ENCODE measurements around the gene ABCC5.

The ABCC5 gene

GRCh38 chr3:184037816-184038215, 20.1 kb upstream of the ABCC5 start:
- no peak overlapping the region for H3K4me2 ChIP-seq (ENCODE audit: low read length)
- no peak overlapping the region for H3K4ac ChIP-seq (ENCODE audit: low read depth, low read length)
- WGBS (ENCODE audit: extremely low coverage, insufficient coverage, insufficient read length), result no CpG with 5 or more reads among the region's 7 CpGs
- no peak overlapping the region for H4K12ac ChIP-seq (ENCODE audit: low read depth, low read length)
- no peak overlapping the region for H3K23ac ChIP-seq (ENCODE audit: low read length)
- H3K9me3 ChIP-seq (ENCODE audit: insufficient read depth, low read depth, low read length), result peaks cover 2% of the 10 kb centered on the region
- H3K9ac ChIP-seq (ENCODE audit: low read length), result no peak overlapping the region
- no peaks in the 10 kb centered on the region for H3K4me1 ChIP-seq (ENCODE audit: control insufficient read depth in 1 of 2, insufficient read depth in 2 of 2, low read length in 2 of 2)
- H4K91ac ChIP-seq (ENCODE audit: low read depth, low read length), result no peak overlapping the region
- no peak overlapping the region for H3K4me3 ChIP-seq (ENCODE audit: low read depth, low read length)
- peak in 1 of 2 donors; percentile 21 for DNase-seq
- H3K79me1 ChIP-seq (ENCODE audit: low read length), result no peaks in the 10 kb centered on the region
- H2BK12ac ChIP-seq (ENCODE audit: low read length), result no peak overlapping the region
- no peak overlapping the region for H3K27ac ChIP-seq (ENCODE audit: low read depth, low read length)
- no peak overlapping the region for H3K18ac ChIP-seq (ENCODE audit: low read length)
- no peaks in the 10 kb centered on the region for H3K36me3 ChIP-seq (ENCODE audit: control insufficient read depth in 1 of 2, insufficient read depth in 2 of 2, low read length in 2 of 2)
- no peak overlapping the region for H2AK5ac ChIP-seq (ENCODE audit: low read length)
- H2BK5ac ChIP-seq (ENCODE audit: low read depth, low read length, poor library complexity), result no peak overlapping the region
- H3K27me3 ChIP-seq (ENCODE audit: insufficient read depth, low read length), result no peaks in the 10 kb centered on the region
- H4K8ac ChIP-seq (ENCODE audit: low read depth, low read length), result no peak overlapping the region
- no peak overlapping the region for H2AFZ ChIP-seq (ENCODE audit: insufficient read depth, low read length, poor library complexity)
- no peak overlapping the region for H2BK120ac ChIP-seq (ENCODE audit: insufficient read depth, low read length, poor library complexity)
- no peaks in the 10 kb centered on the region for H3K79me2 ChIP-seq (ENCODE audit: control insufficient read depth, insufficient read depth, low read length, poor library complexity)
- H3K14ac ChIP-seq (ENCODE audit: low read length), result no peak overlapping the region

- H2BK120ac ChIP-seq (ENCODE audit: insufficient read depth, low read length, poor library complexity), result no peak within 1 kb of the TSS
- H3K23ac ChIP-seq (ENCODE audit: low read length), result no peak within 1 kb of the TSS
- no peak within 1 kb of the TSS for H3K18ac ChIP-seq (ENCODE audit: low read length)
- no peak within 1 kb of the TSS for H3K4me3 ChIP-seq (ENCODE audit: low read depth, low read length)
- DNase-seq, result peak; percentile 6 to 48
- H3K9me3 ChIP-seq (ENCODE audit: insufficient read depth, low read depth, low read length), result no peaks in the 10 kb centered on the region
- H3K36me3 ChIP-seq (ENCODE audit: control insufficient read depth in 1 of 2, insufficient read depth in 2 of 2, low read length in 2 of 2), result no peaks in the 10 kb centered on the region
- no peak within 1 kb of the TSS for H2AK5ac ChIP-seq (ENCODE audit: low read length)
- no peak within 1 kb of the TSS for H2AFZ ChIP-seq (ENCODE audit: insufficient read depth, low read length, poor library complexity)
- H3K4me2 ChIP-seq (ENCODE audit: low read length), result no peak within 1 kb of the TSS
- no peak within 1 kb of the TSS for H2BK12ac ChIP-seq (ENCODE audit: low read length)
- H4K12ac ChIP-seq (ENCODE audit: low read depth, low read length), result no peak within 1 kb of the TSS
- H2BK5ac ChIP-seq (ENCODE audit: low read depth, low read length, poor library complexity), result no peak within 1 kb of the TSS
- H3K79me1 ChIP-seq (ENCODE audit: low read length), result no peaks in the 10 kb centered on the region
- no peak within 1 kb of the TSS for H4K8ac ChIP-seq (ENCODE audit: low read depth, low read length)
- no peak within 1 kb of the TSS for H3K14ac ChIP-seq (ENCODE audit: low read length)
- no peak within 1 kb of the TSS for H4K91ac ChIP-seq (ENCODE audit: low read depth, low read length)
- WGBS (ENCODE audit: extremely low coverage, insufficient coverage, insufficient read length), result no CpG with 5 or more reads among the region's 4 CpGs
- no peaks in the 10 kb centered on the region for H3K27me3 ChIP-seq (ENCODE audit: insufficient read depth, low read length)
- H3K9ac ChIP-seq (ENCODE audit: low read length), result no peak within 1 kb of the TSS
- H3K4ac ChIP-seq (ENCODE audit: low read depth, low read length), result no peak within 1 kb of the TSS
- H3K79me2 ChIP-seq (ENCODE audit: control insufficient read depth, insufficient read depth, low read length, poor library complexity), result no peaks in the 10 kb centered on the region
- no peaks in the 10 kb centered on the region for H3K4me1 ChIP-seq (ENCODE audit: control insufficient read depth in 1 of 2, insufficient read depth in 2 of 2, low read length in 2 of 2)
- H3K27ac ChIP-seq (ENCODE audit: low read depth, low read length), result no peak within 1 kb of the TSS
Observed at GRCh38 chr3:184031187-184031792, 13.6 kb upstream of the ABCC5 start, which contains the start of gene HTR3D. Gene HTR3D, plus strand, starts transcription at chr3:184031742. Its CDS starts 0 bp downstream, at chr3:184031742.

GRCh38 chr3:184030536-184030935, 12.9 kb upstream of the ABCC5 start:
- H3K23ac ChIP-seq (ENCODE audit: low read length), result no peak overlapping the region
- no peak overlapping the region for H3K4me3 ChIP-seq (ENCODE audit: low read depth, low read length)
- no peak overlapping the region for H2AK5ac ChIP-seq (ENCODE audit: low read length)
- no peak overlapping the region for H3K9ac ChIP-seq (ENCODE audit: low read length)
- no peak overlapping the region for H4K91ac ChIP-seq (ENCODE audit: low read depth, low read length)
- no CpG with 5 or more reads among the region's 3 CpGs for WGBS (ENCODE audit: extremely low coverage, insufficient coverage, insufficient read length)
- H2AFZ ChIP-seq (ENCODE audit: insufficient read depth, low read length, poor library complexity), result no peak overlapping the region
- no peak overlapping the region for H3K4ac ChIP-seq (ENCODE audit: low read depth, low read length)
- H3K79me1 ChIP-seq (ENCODE audit: low read length), result no peaks in the 10 kb centered on the region
- H3K18ac ChIP-seq (ENCODE audit: low read length), result no peak overlapping the region
- no peak for DNase-seq
- no peaks in the 10 kb centered on the region for H3K27me3 ChIP-seq (ENCODE audit: insufficient read depth, low read length)
- no peaks in the 10 kb centered on the region for H3K9me3 ChIP-seq (ENCODE audit: insufficient read depth, low read depth, low read length)
- H3K14ac ChIP-seq (ENCODE audit: low read length), result no peak overlapping the region
- no peak overlapping the region for H4K8ac ChIP-seq (ENCODE audit: low read depth, low read length)
- no peaks in the 10 kb centered on the region for H3K36me3 ChIP-seq (ENCODE audit: control insufficient read depth in 1 of 2, insufficient read depth in 2 of 2, low read length in 2 of 2)
- H2BK12ac ChIP-seq (ENCODE audit: low read length), result no peak overlapping the region
- no peak overlapping the region for H2BK5ac ChIP-seq (ENCODE audit: low read depth, low read length, poor library complexity)
- no peaks in the 10 kb centered on the region for H3K4me1 ChIP-seq (ENCODE audit: control insufficient read depth in 1 of 2, insufficient read depth in 2 of 2, low read length in 2 of 2)
- H4K12ac ChIP-seq (ENCODE audit: low read depth, low read length), result no peak overlapping the region
- no peaks in the 10 kb centered on the region for H3K79me2 ChIP-seq (ENCODE audit: control insufficient read depth, insufficient read depth, low read length, poor library complexity)
- no peak overlapping the region for H3K27ac ChIP-seq (ENCODE audit: low read depth, low read length)
- no peak overlapping the region for H3K4me2 ChIP-seq (ENCODE audit: low read length)
- no peak overlapping the region for H2BK120ac ChIP-seq (ENCODE audit: insufficient read depth, low read length, poor library complexity)

DNA sequence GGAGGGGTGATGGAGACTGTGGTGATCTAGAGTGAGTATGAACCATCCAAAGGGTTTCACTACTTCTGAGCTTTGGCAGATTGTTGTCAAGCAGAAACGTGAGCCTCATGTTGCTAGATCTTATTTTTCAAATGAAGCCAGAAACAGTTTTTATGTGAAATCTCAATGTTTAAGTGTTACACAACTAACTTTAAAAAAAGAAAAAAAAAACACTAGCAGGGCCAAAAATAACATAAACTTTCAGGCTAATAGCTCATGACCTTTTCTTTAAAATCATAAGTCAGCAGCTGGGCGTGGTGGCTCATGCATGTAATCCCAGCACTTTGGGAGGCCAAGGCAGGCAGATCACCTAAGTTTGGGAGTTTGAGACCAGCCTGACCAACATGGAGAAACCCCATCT, 11.8 kb upstream of the ABCC5 start:
- H3K14ac ChIP-seq (ENCODE audit: low read length), result no peak overlapping the region
- no peaks in the 10 kb centered on the region for H3K9me3 ChIP-seq (ENCODE audit: insufficient read depth, low read depth, low read length)
- H3K18ac ChIP-seq (ENCODE audit: low read length), result no peak overlapping the region
- WGBS (ENCODE audit: extremely low coverage, insufficient coverage, insufficient read length), result no CpG with 5 or more reads among the region's 2 CpGs
- no peaks in the 10 kb centered on the region for H3K4me1 ChIP-seq (ENCODE audit: control insufficient read depth in 1 of 2, insufficient read depth in 2 of 2, low read length in 2 of 2)
- H3K79me1 ChIP-seq (ENCODE audit: low read length), result no peaks in the 10 kb centered on the region
- no peak overlapping the region for H4K91ac ChIP-seq (ENCODE audit: low read depth, low read length)
- H2BK5ac ChIP-seq (ENCODE audit: low read depth, low read length, poor library complexity), result no peak overlapping the region
- no peak overlapping the region for H2AK5ac ChIP-seq (ENCODE audit: low read length)
- no peak overlapping the region for H2AFZ ChIP-seq (ENCODE audit: insufficient read depth, low read length, poor library complexity)
- H3K4me2 ChIP-seq (ENCODE audit: low read length), result no peak overlapping the region
- DNase-seq, result no peak
- H2BK120ac ChIP-seq (ENCODE audit: insufficient read depth, low read length, poor library complexity), result no peak overlapping the region
- H4K12ac ChIP-seq (ENCODE audit: low read depth, low read length), result no peak overlapping the region
- H4K8ac ChIP-seq (ENCODE audit: low read depth, low read length), result no peak overlapping the region
- H3K79me2 ChIP-seq (ENCODE audit: control insufficient read depth, insufficient read depth, low read length, poor library complexity), result no peaks in the 10 kb centered on the region
- no peak overlapping the region for H3K23ac ChIP-seq (ENCODE audit: low read length)
- no peaks in the 10 kb centered on the region for H3K27me3 ChIP-seq (ENCODE audit: insufficient read depth, low read length)
- no peak overlapping the region for H3K27ac ChIP-seq (ENCODE audit: low read depth, low read length)
- H3K36me3 ChIP-seq (ENCODE audit: control insufficient read depth in 1 of 2, insufficient read depth in 2 of 2, low read length in 2 of 2), result no peaks in the 10 kb centered on the region
- no peak overlapping the region for H3K4ac ChIP-seq (ENCODE audit: low read depth, low read length)
- no peak overlapping the region for H3K4me3 ChIP-seq (ENCODE audit: low read depth, low read length)
- H3K9ac ChIP-seq (ENCODE audit: low read length), result no peak overlapping the region
- no peak overlapping the region for H2BK12ac ChIP-seq (ENCODE audit: low read length)

All from trophoblast cell (in vitro differentiated cells and primary cell).